ENCODE measurements around the gene CCR3. TPM values are rescaled to one million over a fixed set of nuclear protein-coding genes. Genes with fewer than 3 reads are reported as not detected.

The CCR3 gene
- polyA plus RNA-seq, 1 donor (not counting 4 experiments of a cell fraction or from before 2014, with no cell fraction given), result 0.16 TPM

GRCh38 chr3:46221391-46221790 lies 20.9 kb upstream of the CCR3 start:
- Histone ChIP-seq H3K27ac (ENCODE audit: control insufficient read depth, insufficient read depth, low read length) (no peak overlapping the region), H3K4me2 (ENCODE audit: control insufficient read depth, extremely low read depth, insufficient read depth, low read depth, low read length) (no peak overlapping the region), H3K9me1 (ENCODE audit: control insufficient read depth, extremely low read depth, insufficient read depth, low read length) (no peaks in the 10 kb centered on the region), H3K9me3 (ENCODE audit: control insufficient read depth, low read depth, low read length) (no peaks in the 10 kb centered on the region), H3K36me3 (ENCODE audit: control insufficient read depth in 2 of 2, extremely low read depth in 1 of 2, insufficient read depth in 2 of 2, low read length in 2 of 2) (no peaks in the 10 kb centered on the region), H4K20me1 (ENCODE audit: control insufficient read depth, extremely low read depth, insufficient read depth, low read length) (no peaks in the 10 kb centered on the region), H3K9ac (ENCODE audit: control insufficient read depth, extremely low read depth, insufficient read depth, low read length) (no peak overlapping the region), H3K27me3 (ENCODE audit: control insufficient read depth, extremely low read depth, insufficient read depth, low read length) (no peaks in the 10 kb centered on the region), H3K4me1 (ENCODE audit: control insufficient read depth, extremely low read depth, insufficient read depth, low read length) (no peaks in the 10 kb centered on the region), H2AFZ (ENCODE audit: control insufficient read depth, low read length) (no peak overlapping the region), H3K4me3 (ENCODE audit: control insufficient read depth in 2 of 3, extremely low read depth in 1 of 3, insufficient read depth in 2 of 3, low read depth in 1 of 3, low read length in 3 of 3) (no peak overlapping the region), H3K79me2 (ENCODE audit: control insufficient read depth, insufficient read depth, low read length) (no peaks in the 10 kb centered on the region)
- TF ChIP-seq EZH2 (IDR thresholded peaks at IDR 0.05; ENCODE audit: low read length) (no peak), CTCF (optimal IDR thresholded peaks at IDR 0.05 in 1 of 3, IDR thresholded peaks at IDR 0.05 in 1 of 3, conservative IDR thresholded peaks at IDR 0.05 in 1 of 3; ENCODE audit: extremely low read depth in 1 of 3, insufficient read depth in 2 of 3, low read length in 3 of 3) (no peak)
- dilution Hi-C loops (cut with MboI; ENCODE audit: extremely low pct_ligation_motif_present, low sequenced_read_pairs), result no loop called here
- FAIRE-seq (no peak), DNase-seq (ENCODE audit: low read depth, low spot score) (no peak)

- TF ChIP-seq EZH2 (IDR thresholded peaks at IDR 0.05; ENCODE audit: low read length), result no peak
- TF ChIP-seq CTCF (optimal IDR thresholded peaks at IDR 0.05 in 1 of 3, IDR thresholded peaks at IDR 0.05 in 1 of 3, conservative IDR thresholded peaks at IDR 0.05 in 1 of 3; ENCODE audit: extremely low read depth in 1 of 3, insufficient read depth in 2 of 3, low read length in 3 of 3), result no peak
- Histone ChIP-seq H3K4me1 (ENCODE audit: control insufficient read depth, extremely low read depth, insufficient read depth, low read length) (no peaks in the 10 kb centered on the region), H3K36me3 (ENCODE audit: control insufficient read depth in 2 of 2, extremely low read depth in 1 of 2, insufficient read depth in 2 of 2, low read length in 2 of 2) (no peaks in the 10 kb centered on the region), H3K9ac (ENCODE audit: control insufficient read depth, extremely low read depth, insufficient read depth, low read length) (no peak overlapping the region), H3K4me3 (ENCODE audit: control insufficient read depth in 2 of 3, extremely low read depth in 1 of 3, insufficient read depth in 2 of 3, low read depth in 1 of 3, low read length in 3 of 3) (no peak overlapping the region), H3K9me3 (ENCODE audit: control insufficient read depth, low read depth, low read length) (no peaks in the 10 kb centered on the region), H3K27ac (ENCODE audit: control insufficient read depth, insufficient read depth, low read length) (no peak overlapping the region), H3K4me2 (ENCODE audit: control insufficient read depth, extremely low read depth, insufficient read depth, low read depth, low read length) (no peak overlapping the region), H3K79me2 (ENCODE audit: control insufficient read depth, insufficient read depth, low read length) (no peaks in the 10 kb centered on the region), H4K20me1 (ENCODE audit: control insufficient read depth, extremely low read depth, insufficient read depth, low read length) (no peaks in the 10 kb centered on the region), H3K9me1 (ENCODE audit: control insufficient read depth, extremely low read depth, insufficient read depth, low read length) (no peaks in the 10 kb centered on the region), H3K27me3 (ENCODE audit: control insufficient read depth, extremely low read depth, insufficient read depth, low read length) (no peaks in the 10 kb centered on the region), H2AFZ (ENCODE audit: control insufficient read depth, low read length) (no peak overlapping the region)
- FAIRE-seq, result no peak
- DNase-seq (ENCODE audit: low read depth, low spot score), result no peak
- dilution Hi-C loops (cut with MboI; ENCODE audit: extremely low pct_ligation_motif_present, low sequenced_read_pairs), result no loop called here
Observed at GRCh38 chr3:46221938-46222337, 20.3 kb upstream of the CCR3 start.
